Stimulated activated CD8-positive, alpha-beta memory T cell treated with anti-CD3 and anti-CD28 coated beads, Interleukin-2, amount 100 ng/mL, for 48 hours (primary cell): ENCODE data around the gene RBFA.
"Not testable (repeated sequence)": the region's sequence is repeated elsewhere in the genome, so short reads cannot be mapped to it uniquely, and the experiment has no call there.

Source experiments
- DNase-seq, 2 donors: peaks; one replicate each; pipeline ENCODE4 v3.0.0-alpha.2; 2020; ENCODE audit warnings: low read depth in 2 of 2

Gene RBFA

DNA sequence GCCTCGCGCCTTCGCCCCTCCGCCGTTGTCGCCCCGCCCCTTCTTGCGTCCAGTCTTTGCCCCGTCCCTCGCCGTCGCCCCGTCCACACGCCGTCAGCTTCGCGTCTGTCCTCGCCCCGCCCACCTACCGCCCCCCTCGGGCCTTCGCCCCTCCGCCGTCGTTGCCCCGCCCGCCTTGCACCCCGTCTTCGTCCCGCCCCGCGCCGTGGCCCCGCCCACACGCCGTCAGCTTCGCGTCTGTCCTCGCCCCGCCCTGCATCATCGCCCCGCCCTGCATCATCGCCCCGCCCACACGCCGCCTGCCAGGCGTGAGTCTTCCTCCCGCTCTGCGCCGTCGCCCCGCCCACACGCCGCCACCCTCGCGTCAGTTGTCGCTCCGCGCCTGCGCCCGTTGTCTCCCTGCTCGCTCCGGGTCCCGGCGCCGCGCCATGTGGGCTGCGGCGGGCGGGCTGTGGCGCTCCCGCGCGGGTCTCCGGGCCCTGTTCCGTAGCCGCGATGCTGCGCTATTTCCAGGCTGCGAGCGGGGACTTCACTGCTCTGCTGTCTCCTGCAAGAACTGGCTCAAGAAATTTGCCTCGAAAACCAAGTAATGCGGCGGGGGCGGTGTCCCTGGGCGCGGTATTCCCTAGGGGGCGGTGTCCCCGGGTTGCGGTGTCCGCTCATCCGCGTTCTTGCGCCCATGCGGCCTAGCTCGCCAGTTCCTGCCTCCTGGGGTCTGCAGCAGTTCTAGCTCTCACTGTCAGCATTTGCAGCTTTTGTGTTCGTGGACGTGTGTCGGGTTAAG, at the start of gene RBFA:
Gene RBFA (plus strand): TSS at position 367 of the 784 bp plus-strand sequence. CDS start 62 bp downstream, at position 429.
- peak; percentile 100 for DNase-seq

GRCh38 chr18:79985172-79985571, 49.1 kb upstream of the RBFA start:
- no peak for DNase-seq

DNA sequence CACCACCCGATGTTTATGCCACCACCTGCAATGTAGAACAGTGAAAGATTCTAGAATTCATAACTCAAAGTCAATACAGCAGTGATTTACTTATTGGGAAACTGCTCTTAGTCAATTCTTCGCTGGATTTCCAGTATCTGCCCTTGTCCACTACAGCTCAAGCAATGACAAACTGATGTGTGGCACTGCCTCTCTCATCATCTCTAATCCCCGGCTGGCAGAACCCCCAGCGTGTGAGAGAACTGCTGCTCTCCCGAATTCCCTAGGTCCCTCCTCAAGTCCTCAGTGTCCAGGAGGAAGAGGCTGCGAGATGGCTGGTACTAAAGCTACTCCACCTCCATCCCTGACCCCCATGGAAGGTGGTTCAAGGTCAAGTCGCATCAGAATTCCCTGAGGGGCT, 47.5 kb upstream of the RBFA start:
- DNase-seq, result no peak

DNA sequence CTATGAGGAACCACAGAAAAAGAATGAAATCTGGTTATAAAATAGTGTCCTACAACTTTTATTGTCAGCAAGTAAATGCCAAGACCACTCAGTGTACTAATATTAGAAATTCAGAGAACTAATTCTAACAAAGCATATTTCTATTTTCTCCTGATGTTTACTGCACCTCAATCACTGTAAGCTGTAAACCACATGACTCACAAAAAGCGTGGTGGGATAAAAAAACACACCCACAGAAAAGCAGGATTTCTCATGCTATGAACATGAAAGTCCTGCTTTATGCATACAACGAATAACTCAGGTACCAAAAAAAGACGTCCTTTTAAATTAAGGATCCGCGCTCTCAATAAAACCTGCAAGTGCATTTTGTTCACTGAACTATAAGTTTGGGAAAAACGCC, 46.7 kb upstream of the RBFA start:
- DNase-seq, result no peak

DNA sequence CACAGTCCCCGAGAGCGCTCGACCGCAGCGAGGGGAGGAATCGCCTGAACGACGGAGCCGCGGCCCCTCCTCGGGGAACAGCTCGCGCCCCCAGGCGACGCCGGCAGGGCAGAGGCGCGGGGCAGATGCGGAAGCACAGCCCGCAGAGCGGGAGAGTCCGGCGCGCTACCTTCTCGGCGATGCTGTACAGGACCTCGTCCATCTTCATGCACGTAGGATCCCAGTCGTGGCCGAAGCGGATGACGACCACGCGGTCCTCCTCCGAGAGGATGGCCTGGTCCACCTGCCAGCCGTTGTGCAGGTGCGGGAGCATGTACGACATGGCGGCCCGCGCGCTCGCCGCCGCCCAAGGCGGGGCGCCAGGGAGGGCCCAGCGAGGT, 46.2 kb upstream of the RBFA start:
- peak; percentile 33 to 48 for DNase-seq

- peak; percentile 73 to 80 for DNase-seq
These were observed 45.6 kb upstream of the RBFA start, which contains the start of gene TXNL4A for GRCh38 chr18:79988451-79989194. TSS of gene TXNL4A (minus strand) at chr18:79988563. CDS start at chr18:79988392, 171 bp downstream.

GRCh38 chr18:79989195-79989497, 45.1 kb upstream of the RBFA start:
- no peak for DNase-seq

- DNase-seq, result no peak
These were observed 42.7 kb upstream of the RBFA start for GRCh38 chr18:79991494-79991893.

- not testable (repeated sequence) for DNase-seq
These were observed 34.5 kb upstream of the RBFA start for GRCh38 chr18:79999701-80000100.

- no peak for DNase-seq
These were observed 33.4 kb upstream of the RBFA start for GRCh38 chr18:80000877-80001276.

DNA sequence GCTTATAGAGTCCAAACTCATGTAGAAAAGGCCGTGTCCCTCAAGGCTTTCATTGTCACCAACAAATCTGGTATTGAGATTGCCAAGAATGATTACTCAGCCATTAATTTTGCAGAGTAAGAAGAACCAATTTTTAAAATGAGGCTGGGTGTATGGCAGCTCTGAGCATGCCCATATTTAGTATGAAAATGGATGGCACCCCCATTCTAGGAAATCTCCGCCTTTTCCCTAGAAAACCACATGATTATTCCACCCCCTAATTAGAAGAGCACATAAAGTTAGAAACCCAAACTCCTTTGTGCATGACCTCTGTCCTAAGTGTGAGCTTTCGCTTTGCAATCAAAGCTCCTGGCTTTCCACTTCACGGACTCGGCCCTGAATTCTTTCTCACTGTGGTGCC, 31.8 kb upstream of the RBFA start:
- DNase-seq, result no peak

DNA sequence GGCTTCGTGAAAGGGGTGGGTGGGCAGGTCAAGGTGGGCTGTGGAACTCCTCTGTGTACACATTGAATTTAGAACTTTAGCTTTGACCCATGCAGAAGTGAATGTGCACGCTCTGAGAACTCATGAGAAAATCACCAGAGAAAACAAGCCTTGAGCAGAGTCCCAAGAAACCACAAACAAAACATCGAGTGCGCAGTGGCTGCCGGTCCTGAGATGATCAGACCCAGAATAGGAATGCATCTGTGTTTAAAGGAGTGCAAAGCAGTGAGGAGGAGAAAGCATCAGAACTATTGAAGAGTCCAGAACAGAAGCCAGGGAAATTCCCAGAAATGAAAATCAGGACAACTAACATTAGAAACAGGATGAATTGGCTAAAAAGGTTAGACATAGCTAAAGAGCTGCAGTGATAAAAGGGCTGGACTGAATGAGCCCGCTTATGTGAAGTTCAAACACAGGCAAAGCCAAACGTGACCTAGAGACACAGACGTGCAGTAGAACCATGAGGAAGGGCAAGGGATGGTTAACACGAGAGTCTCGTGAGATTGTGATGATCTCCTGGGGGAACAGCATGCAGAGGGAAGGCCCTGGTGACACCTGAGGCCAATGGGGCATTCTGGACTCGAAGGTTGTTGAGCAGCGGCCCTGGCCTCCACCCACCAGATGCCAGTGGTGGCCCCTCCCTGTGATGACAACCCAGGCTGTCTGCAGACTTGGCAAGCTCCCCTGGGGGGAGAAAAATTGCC, 29.5 kb upstream of the RBFA start:
- no peak for DNase-seq

GRCh38 chr18:80006724-80007123, 27.5 kb upstream of the RBFA start:
- no peak for DNase-seq

- no peak for DNase-seq
These were observed 24.3 kb upstream of the RBFA start for GRCh38 chr18:80009661-80010550.

GRCh38 chr18:80010551-80010906, 23.7 kb upstream of the RBFA start:
- no peak for DNase-seq

DNA sequence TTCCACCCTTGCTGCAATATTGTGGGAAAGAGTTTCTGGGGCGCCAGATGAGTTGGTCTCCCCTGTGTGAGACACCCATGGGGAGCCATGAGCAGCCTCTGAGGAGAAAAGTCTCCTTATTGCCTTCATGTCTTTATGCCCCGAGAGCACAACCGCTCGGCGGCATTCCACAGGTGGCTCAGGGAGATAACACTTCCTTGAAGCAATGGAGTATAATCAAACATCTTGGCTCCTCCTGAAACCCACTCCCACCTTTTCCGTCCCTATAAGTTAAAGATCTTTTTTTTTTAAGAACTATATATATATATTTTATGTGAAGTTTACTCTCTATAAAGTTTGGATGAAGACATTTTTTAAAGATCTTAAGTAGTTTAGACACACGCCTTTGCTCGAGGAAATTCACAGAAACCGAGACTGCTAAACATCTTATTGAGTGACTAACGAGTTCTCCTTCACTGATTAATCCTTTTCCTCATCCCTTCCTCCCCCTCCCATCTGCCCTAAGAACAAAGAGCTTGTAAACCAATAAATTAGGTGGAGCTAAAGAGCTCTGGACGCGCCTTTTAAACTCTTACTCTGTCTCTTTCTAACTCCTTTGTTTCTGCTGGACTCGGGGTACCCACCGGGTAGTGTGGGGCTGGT, 22.6 kb upstream of the RBFA start:
- not testable (repeated sequence) for DNase-seq

- no peak for DNase-seq
These were observed 21.5 kb upstream of the RBFA start for GRCh38 chr18:80012714-80013113.

GRCh38 chr18:80022613-80023012, 11.6 kb upstream of the RBFA start:
- DNase-seq, result no peak

DNA sequence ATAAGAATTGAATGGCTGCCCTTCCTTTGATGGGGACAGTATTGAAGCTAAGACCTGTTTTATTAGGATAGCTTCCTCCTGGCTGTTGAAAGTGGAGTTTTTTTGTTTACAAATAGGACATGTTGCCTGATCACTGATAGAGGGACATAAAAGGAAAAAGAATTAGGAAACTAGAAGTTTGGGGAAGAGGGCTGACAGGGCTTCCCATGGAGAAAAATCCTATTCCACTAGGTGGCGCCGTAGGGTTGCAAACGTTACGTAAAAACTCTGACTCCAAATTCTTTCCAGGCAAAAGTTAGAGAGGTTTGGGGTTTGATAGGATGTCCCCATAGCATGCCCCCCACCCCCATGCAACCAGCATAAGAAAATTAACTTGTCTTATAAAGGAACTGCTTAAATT, 11.1 kb upstream of the RBFA start:
- DNase-seq, result no peak

DNA sequence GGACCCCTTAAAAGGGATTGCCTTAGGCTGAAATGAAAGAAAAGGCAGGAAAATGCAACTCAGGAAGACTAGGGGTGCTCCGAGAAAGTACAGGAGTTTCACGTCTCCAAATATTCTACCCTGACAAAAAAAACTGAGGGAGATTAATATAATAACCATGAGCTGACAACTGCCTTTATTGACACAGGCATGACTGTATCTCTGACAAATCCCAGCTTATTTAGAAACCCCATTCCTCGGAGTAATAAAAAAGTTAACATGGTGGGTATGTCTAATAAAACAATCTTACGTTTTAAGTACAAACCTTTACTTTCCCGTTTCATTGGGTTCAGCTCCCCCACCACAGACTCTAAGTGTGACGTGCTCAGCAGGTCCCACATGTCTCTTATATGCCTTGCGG, 7.9 kb upstream of the RBFA start:
- no peak for DNase-seq

DNA sequence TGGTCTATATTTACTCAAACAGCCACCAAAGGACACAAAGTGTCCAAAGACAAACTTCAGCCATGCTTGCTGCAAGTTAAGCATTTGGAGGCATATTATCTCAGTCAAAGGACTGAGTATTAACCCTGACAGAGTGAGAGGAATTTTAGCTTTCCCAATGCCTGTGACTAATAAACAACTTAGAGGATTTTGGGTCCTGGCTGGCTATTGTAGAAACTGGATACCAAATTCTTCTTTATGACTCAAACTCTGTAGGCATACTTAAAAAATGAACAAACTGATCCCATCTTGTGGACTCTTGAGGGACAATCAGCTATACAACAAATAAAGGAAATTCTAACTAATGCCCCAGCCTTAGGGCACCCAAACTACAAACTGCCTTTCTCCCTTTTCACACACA, 6.5 kb upstream of the RBFA start:
- not testable (repeated sequence) for DNase-seq
